PC-3 (cell line): ENCODE data around the gene PCDH9. TPM values are rescaled to one million over a fixed set of nuclear protein-coding genes. Genes with fewer than 3 reads are reported as not detected.

Experiments
- ATAC-seq: fragments of 200-7000 bp; cut with Tn5 transposase; 2 replicates; pipeline ENCODE4 v1.9.1; 2020; ENCODE audit warnings: mild to moderate bottlenecking, moderate library complexity
- BruUV-seq: library from RNA; stranded (reverse); fragments of 400-500 nt; replicated peaks from 2 replicates; lab custom pipeline; 2021; lab: Mats Ljungman, UMichigan
- CTCF ChIA-PET: fragments of 300-600 bp; sonication (Branson Sonifier 250); formaldehyde crosslinking; loops from one replicate; lab custom pipeline; 2022; ENCODE audit warnings: antibody characterized with exemption; lab: Charles Lee
- POLR2A ChIA-PET: fragments of 300-600 bp; sonication (Branson Sonifier 250); formaldehyde crosslinking; loops from one replicate; lab custom pipeline; 2022; ENCODE audit warnings: antibody characterized with exemption; ENCODE audit not compliant: unreplicated experiment; lab: Charles Lee
- DNase-seq: peaks from one replicate; pipeline ENCODE4 v3.0.0-alpha.2; 2015
- H2AFZ ChIP-seq: fragments of 300-600 bp; sonication (generic); 2 replicates; pipeline ENCODE4 v1.6.0; 2016; ENCODE audit warnings: antibody characterized with exemption, low read length
- H3F3A ChIP-seq: fragments of 300-600 bp; sonication (generic); one replicate; pipeline ENCODE4 v1.6.0; 2017; ENCODE audit warnings: antibody characterized with exemption, low read length, control low read depth, mild to moderate bottlenecking; ENCODE audit not compliant: unreplicated experiment
- H3K27ac ChIP-seq: fragments of 300-600 bp; sonication (generic); 2 replicates; pipeline ENCODE4 v1.5.1; 2016; ENCODE audit warnings: mild to moderate bottlenecking, low read length
- H3K27me3 ChIP-seq: fragments of 300-600 bp; sonication (generic); 2 replicates; pipeline ENCODE4 v1.6.1; 2016; ENCODE audit warnings: low read length, mixed read lengths
- H3K36me3 ChIP-seq: fragments of 300-600 bp; sonication (generic); 2 replicates; pipeline ENCODE4 v1.6.1; 2016; ENCODE audit warnings: low read depth, mixed run types, low read length, mixed read lengths
- H3K4me1 ChIP-seq: fragments of 300-600 bp; sonication (generic); 2 replicates; pipeline ENCODE4 v1.5.1; 2016; ENCODE audit warnings: low read length; ENCODE audit not compliant: insufficient read depth
- H3K4me2 ChIP-seq: fragments of 300-600 bp; sonication (generic); 2 replicates; pipeline ENCODE4 v1.6.0; 2016; ENCODE audit warnings: low read length
- H3K4me3 ChIP-seq: fragments of 300-600 bp; sonication (generic); 2 replicates; pipeline ENCODE4 v1.5.1; 2016; ENCODE audit warnings: mild to moderate bottlenecking, low read length, mixed read lengths
- H3K79me2 ChIP-seq: fragments of 300-600 bp; sonication (generic); 2 replicates; pipeline ENCODE4 v1.6.1; 2017; ENCODE audit warnings: low read length, mixed read lengths
- H3K9ac ChIP-seq: fragments of 300-600 bp; sonication (generic); 2 replicates; pipeline ENCODE4 v1.6.0; 2016; ENCODE audit warnings: mild to moderate bottlenecking, low read length
- H3K9me2 ChIP-seq: fragments of 300-600 bp; sonication (generic); replicated peaks from 2 replicates; pipeline ENCODE4 v1.6.1; 2016; ENCODE audit warnings: mixed run types, low read length, mixed read lengths
- H3K9me3 ChIP-seq: fragments of 300-600 bp; sonication (generic); 2 replicates; pipeline ENCODE4 v1.6.1; 2016; ENCODE audit warnings: low read length, mixed read lengths
- H4K20me1 ChIP-seq: fragments of 300-600 bp; sonication (generic); 2 replicates; pipeline ENCODE4 v1.6.1; 2016; ENCODE audit warnings: low read length, mixed read lengths
- EZH2 ChIP-seq: fragments of 300-600 bp; sonication (generic); IDR thresholded peaks from one replicate; pipeline ENCODE4 v1.6.1; 2017; ENCODE audit warnings: antibody characterized with exemption, mild to moderate bottlenecking, low read length; ENCODE audit not compliant: unreplicated experiment
- EZH2phosphoT487 ChIP-seq: fragments of 300-600 bp; sonication (generic); IDR thresholded peaks from 2 replicates; pipeline ENCODE4 v1.6.1; 2018; ENCODE audit warnings: mild to moderate bottlenecking, antibody characterized with exemption, low read length, borderline replicate concordance
- intact Hi-C: fragments of 100-400 bp; cut with micrococcal nuclease; formaldehyde crosslinking; loops from 2 replicates; pipeline ENCODE4 v1.9.0; 2023
- total RNA-seq: library from RNA; depleted of rRNA; stranded (reverse); fragments of >200 nt; gene quantifications from 2 replicates; pipeline ENCODE4 v1.2.3, GENCODE V29; 2014
- TF ChIP-seq, protein P1 (sequence below): fragments of 300-600 bp; sonication (generic); conservative IDR thresholded peaks from 2 replicates; pipeline ENCODE4 v1.5.1; 2017; ENCODE audit warnings: antibody characterized with exemption, low read depth, mild to moderate bottlenecking, low read length

PCDH9 gene
- total RNA-seq, 1 experiment from 2014 or later = 0.98 TPM

- no TSS peak for BruUV-seq
- Histone ChIP-seq H3K9ac (peak overlapping the region; percentile 23; the same call in 1 of the 2 replicates), H3K4me3 (no peak overlapping the region), H3K9me2 (no peaks in the 10 kb centered on the region), H3K4me2 (peak overlapping the region; percentile 82), H2AFZ (no peak overlapping the region), H3K9me3 (no peaks in the 10 kb centered on the region), H3K27me3 (no peaks in the 10 kb centered on the region), H3K36me3 (no peaks in the 10 kb centered on the region), H3K4me1 (peaks cover 32% of the 10 kb centered on the region), H3K79me2 (no peaks in the 10 kb centered on the region), H3K27ac (peak overlapping the region; percentile 96), H4K20me1 (no peaks in the 10 kb centered on the region), H3F3A (no peaks in the 10 kb centered on the region)
- TF ChIP-seq EZH2phosphoT487 = no peak
- TF ChIP-seq EZH2 = no peak
- TF ChIP-seq, protein P1, sequence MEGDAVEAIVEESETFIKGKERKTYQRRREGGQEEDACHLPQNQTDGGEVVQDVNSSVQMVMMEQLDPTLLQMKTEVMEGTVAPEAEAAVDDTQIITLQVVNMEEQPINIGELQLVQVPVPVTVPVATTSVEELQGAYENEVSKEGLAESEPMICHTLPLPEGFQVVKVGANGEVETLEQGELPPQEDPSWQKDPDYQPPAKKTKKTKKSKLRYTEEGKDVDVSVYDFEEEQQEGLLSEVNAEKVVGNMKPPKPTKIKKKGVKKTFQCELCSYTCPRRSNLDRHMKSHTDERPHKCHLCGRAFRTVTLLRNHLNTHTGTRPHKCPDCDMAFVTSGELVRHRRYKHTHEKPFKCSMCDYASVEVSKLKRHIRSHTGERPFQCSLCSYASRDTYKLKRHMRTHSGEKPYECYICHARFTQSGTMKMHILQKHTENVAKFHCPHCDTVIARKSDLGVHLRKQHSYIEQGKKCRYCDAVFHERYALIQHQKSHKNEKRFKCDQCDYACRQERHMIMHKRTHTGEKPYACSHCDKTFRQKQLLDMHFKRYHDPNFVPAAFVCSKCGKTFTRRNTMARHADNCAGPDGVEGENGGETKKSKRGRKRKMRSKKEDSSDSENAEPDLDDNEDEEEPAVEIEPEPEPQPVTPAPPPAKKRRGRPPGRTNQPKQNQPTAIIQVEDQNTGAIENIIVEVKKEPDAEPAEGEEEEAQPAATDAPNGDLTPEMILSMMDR = no peak
- ChIA-PET POLR2A (no interaction called here), CTCF (interaction anchor here (0.7 to 1.0 kb wide), 2 partner anchors 68 to 90 kb away, joined by 4 to 7 read pairs; no protein-coding TSS in a partner anchor)
- DNase-seq = peak; percentile 9
- ATAC-seq = no peak
- intact Hi-C loops = loop anchor here (2.0 to 5.0 kb wide), 5 partner anchors 27 to 919 kb away; partner anchors contain the start of gene PCDH9
These were observed 916.7 kb downstream of the PCDH9 start for GRCh38 chr13:66313413-66313812.

DNA sequence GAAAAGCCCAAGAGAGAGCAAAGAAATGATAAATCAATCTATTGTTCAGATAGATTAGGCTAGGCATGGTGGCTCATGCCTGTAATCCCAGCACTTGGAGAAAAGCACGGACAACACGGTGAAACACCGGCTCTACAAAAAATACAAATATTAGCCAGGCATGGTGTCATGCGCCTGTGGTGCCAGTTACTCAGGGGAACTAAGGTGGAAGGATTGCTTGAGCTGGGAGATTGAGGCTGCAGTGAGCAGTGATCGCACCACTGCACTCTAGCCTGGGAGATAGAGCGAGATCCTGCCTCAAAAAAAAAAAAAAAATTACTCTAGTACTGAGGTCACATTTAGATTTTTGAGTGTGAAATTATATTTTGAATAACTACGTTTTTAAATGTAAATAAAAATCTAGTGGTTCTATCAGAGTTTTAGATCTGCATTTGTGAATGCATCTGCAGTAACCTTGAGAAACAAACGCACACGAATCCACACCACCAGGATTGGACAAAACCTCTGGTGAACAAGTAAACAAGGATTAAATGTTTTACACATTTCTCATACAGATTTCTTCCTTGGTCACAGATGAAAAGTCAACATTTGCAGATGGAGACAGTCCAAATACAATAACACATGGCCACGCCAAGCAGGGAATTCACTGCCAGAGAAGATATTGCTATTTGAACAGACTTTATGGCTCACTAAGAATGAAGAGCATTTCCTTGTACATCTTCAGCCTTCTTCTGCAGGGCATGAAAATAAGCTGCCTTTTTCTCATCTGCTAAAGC is 917.6 kb downstream of the PCDH9 start:
- H3K4me2 ChIP-seq = peak overlapping the region; percentile 82
- H3K9ac ChIP-seq = peak overlapping the region; percentile 69
- no peaks in the 10 kb centered on the region for H4K20me1 ChIP-seq
- no peaks in the 10 kb centered on the region for H3F3A ChIP-seq
- H3K27me3 ChIP-seq = no peaks in the 10 kb centered on the region
- CTCF ChIA-PET = interaction anchor here (0.6 to 1.0 kb wide), 3 partner anchors 19 to 91 kb away, joined by 4 to 7 read pairs (median 4); no protein-coding TSS in a partner anchor
- POLR2A ChIA-PET = interaction anchor here (0.6 kb wide), 1 partner anchor 374 kb away, joined by 8 read pairs; no protein-coding TSS in a partner anchor
- intact Hi-C loops = loop anchor here (1.0 to 5.0 kb wide), 7 partner anchors 28 to 920 kb away; partner anchors contain the start of gene PCDH9
- peak overlapping the region; percentile 52 for H3K4me3 ChIP-seq
- no peaks in the 10 kb centered on the region for H3K9me2 ChIP-seq
- H3K9me3 ChIP-seq = no peaks in the 10 kb centered on the region
- peak overlapping the region; percentile 96 for H3K27ac ChIP-seq
- no peaks in the 10 kb centered on the region for H3K36me3 ChIP-seq
- no peak for TF ChIP-seq EZH2
- TF ChIP-seq, protein P1 = no peak
- H3K79me2 ChIP-seq = no peaks in the 10 kb centered on the region
- peaks cover 38% of the 10 kb centered on the region for H3K4me1 ChIP-seq
- BruUV-seq = no TSS peak
- H2AFZ ChIP-seq = peak overlapping the region; percentile 67
- peak; percentile 80 for DNase-seq
- peak; percentile 82 for ATAC-seq
